PC-3 (cell line): ENCODE data around the gene TLR8. TPM values are rescaled to one million over a fixed set of nuclear protein-coding genes. Genes with fewer than 3 reads are reported as not detected.
"Not testable (repeated sequence)": the region's sequence is repeated elsewhere in the genome, so short reads cannot be mapped to it uniquely, and the experiment has no call there.

Experiments used
- ATAC-seq: fragments of 200-7000 bp; cut with Tn5 transposase; 2 replicates; pipeline ENCODE4 v1.9.1; 2020; ENCODE audit warnings: mild to moderate bottlenecking, moderate library complexity
- BruUV-seq: library from RNA; stranded (reverse); fragments of 400-500 nt; replicated peaks from 2 replicates; lab custom pipeline; 2021; lab: Mats Ljungman, UMichigan
- CTCF ChIA-PET: fragments of 300-600 bp; sonication (Branson Sonifier 250); formaldehyde crosslinking; loops from one replicate; lab custom pipeline; 2022; ENCODE audit warnings: antibody characterized with exemption; lab: Charles Lee
- POLR2A ChIA-PET: fragments of 300-600 bp; sonication (Branson Sonifier 250); formaldehyde crosslinking; loops from one replicate; lab custom pipeline; 2022; ENCODE audit warnings: antibody characterized with exemption; ENCODE audit not compliant: unreplicated experiment; lab: Charles Lee
- DNase-seq: peaks from one replicate; pipeline ENCODE4 v3.0.0-alpha.2; 2015
- H2AFZ ChIP-seq: fragments of 300-600 bp; sonication (generic); 2 replicates; pipeline ENCODE4 v1.6.0; 2016; ENCODE audit warnings: antibody characterized with exemption, low read length
- H3F3A ChIP-seq: fragments of 300-600 bp; sonication (generic); one replicate; pipeline ENCODE4 v1.6.0; 2017; ENCODE audit warnings: antibody characterized with exemption, low read length, control low read depth, mild to moderate bottlenecking; ENCODE audit not compliant: unreplicated experiment
- H3K27ac ChIP-seq: fragments of 300-600 bp; sonication (generic); 2 replicates; pipeline ENCODE4 v1.5.1; 2016; ENCODE audit warnings: mild to moderate bottlenecking, low read length
- H3K27me3 ChIP-seq: fragments of 300-600 bp; sonication (generic); 2 replicates; pipeline ENCODE4 v1.6.1; 2016; ENCODE audit warnings: low read length, mixed read lengths
- H3K36me3 ChIP-seq: fragments of 300-600 bp; sonication (generic); 2 replicates; pipeline ENCODE4 v1.6.1; 2016; ENCODE audit warnings: low read depth, mixed run types, low read length, mixed read lengths
- H3K4me1 ChIP-seq: fragments of 300-600 bp; sonication (generic); 2 replicates; pipeline ENCODE4 v1.5.1; 2016; ENCODE audit warnings: low read length; ENCODE audit not compliant: insufficient read depth
- H3K4me2 ChIP-seq: fragments of 300-600 bp; sonication (generic); 2 replicates; pipeline ENCODE4 v1.6.0; 2016; ENCODE audit warnings: low read length
- H3K4me3 ChIP-seq: fragments of 300-600 bp; sonication (generic); 2 replicates; pipeline ENCODE4 v1.5.1; 2016; ENCODE audit warnings: mild to moderate bottlenecking, low read length, mixed read lengths
- H3K79me2 ChIP-seq: fragments of 300-600 bp; sonication (generic); 2 replicates; pipeline ENCODE4 v1.6.1; 2017; ENCODE audit warnings: low read length, mixed read lengths
- H3K9ac ChIP-seq: fragments of 300-600 bp; sonication (generic); 2 replicates; pipeline ENCODE4 v1.6.0; 2016; ENCODE audit warnings: mild to moderate bottlenecking, low read length
- H3K9me2 ChIP-seq: fragments of 300-600 bp; sonication (generic); replicated peaks from 2 replicates; pipeline ENCODE4 v1.6.1; 2016; ENCODE audit warnings: mixed run types, low read length, mixed read lengths
- H3K9me3 ChIP-seq: fragments of 300-600 bp; sonication (generic); 2 replicates; pipeline ENCODE4 v1.6.1; 2016; ENCODE audit warnings: low read length, mixed read lengths
- H4K20me1 ChIP-seq: fragments of 300-600 bp; sonication (generic); 2 replicates; pipeline ENCODE4 v1.6.1; 2016; ENCODE audit warnings: low read length, mixed read lengths
- EZH2 ChIP-seq: fragments of 300-600 bp; sonication (generic); IDR thresholded peaks from one replicate; pipeline ENCODE4 v1.6.1; 2017; ENCODE audit warnings: antibody characterized with exemption, mild to moderate bottlenecking, low read length; ENCODE audit not compliant: unreplicated experiment
- EZH2phosphoT487 ChIP-seq: fragments of 300-600 bp; sonication (generic); IDR thresholded peaks from 2 replicates; pipeline ENCODE4 v1.6.1; 2018; ENCODE audit warnings: mild to moderate bottlenecking, antibody characterized with exemption, low read length, borderline replicate concordance
- intact Hi-C: fragments of 100-400 bp; cut with micrococcal nuclease; formaldehyde crosslinking; loops from 2 replicates; pipeline ENCODE4 v1.9.0; 2023
- total RNA-seq: library from RNA; depleted of rRNA; stranded (reverse); fragments of >200 nt; gene quantifications from 2 replicates; pipeline ENCODE4 v1.2.3, GENCODE V29; 2014
- TF ChIP-seq, protein P1 (sequence below): fragments of 300-600 bp; sonication (generic); conservative IDR thresholded peaks from 2 replicates; pipeline ENCODE4 v1.5.1; 2017; ENCODE audit warnings: antibody characterized with exemption, low read depth, mild to moderate bottlenecking, low read length

TLR8 gene
- total RNA-seq, 1 experiment from 2014 or later: not detected

DNA sequence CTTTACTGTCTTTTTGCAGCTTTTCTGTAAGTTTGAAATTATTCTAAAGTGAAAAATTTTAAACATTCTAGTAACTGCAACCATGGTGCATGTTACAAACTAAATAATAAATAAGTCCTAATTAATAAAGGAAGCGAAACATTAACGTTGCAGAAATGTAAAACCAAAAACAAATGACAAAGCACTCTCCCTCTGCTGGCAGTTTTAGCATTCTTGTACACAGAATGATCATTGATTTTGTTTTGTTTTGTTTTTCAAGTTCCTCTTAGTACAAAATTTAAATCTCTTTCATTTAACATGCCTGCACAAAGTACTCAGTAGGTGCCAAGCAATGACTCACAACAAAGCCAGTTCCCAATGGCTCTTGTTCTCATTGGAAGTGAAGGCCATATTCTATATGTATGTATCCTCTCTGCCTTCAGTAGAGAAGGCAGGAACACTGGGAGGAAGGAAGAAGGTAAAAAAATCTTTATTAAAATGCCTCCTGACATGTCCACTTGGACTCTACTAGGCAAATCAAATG, 54.8 kb downstream of the TLR8 start:
- no peaks in the 10 kb centered on the region for H3K27me3 ChIP-seq
- POLR2A ChIA-PET: no interaction called here

DNA sequence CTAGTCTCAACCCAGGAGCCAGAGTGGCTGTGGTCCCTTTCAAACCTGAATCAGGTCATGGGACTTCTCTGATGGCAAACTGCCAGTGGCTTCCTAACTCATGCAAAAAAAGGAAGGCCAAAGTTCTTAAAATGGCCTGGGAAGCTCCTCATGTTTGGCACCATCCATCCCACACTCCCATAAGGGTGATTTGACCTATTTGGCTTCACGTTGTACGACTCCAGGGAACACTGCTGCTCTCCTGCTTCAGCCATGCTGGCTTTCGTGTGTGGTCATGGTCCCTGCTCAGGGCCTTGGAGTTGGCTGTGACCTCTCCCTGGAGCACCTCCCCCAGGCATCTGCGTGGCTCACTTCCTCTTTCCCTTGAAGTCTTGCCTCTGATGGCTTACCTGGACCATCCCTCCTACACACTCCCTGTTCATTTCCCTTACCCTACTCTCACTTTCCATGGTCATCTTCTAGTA, 55.7 kb downstream of the TLR8 start:
- intact Hi-C loops: no loop called here
- ATAC-seq (no peak), DNase-seq (no peak)
- BruUV-seq: no TSS peak
- Histone ChIP-seq H3K4me2 (no peak overlapping the region), H3K27me3 (no peaks in the 10 kb centered on the region), H3K9me2 (no peaks in the 10 kb centered on the region), H3K4me3 (no peak overlapping the region), H3K4me1 (peaks cover 3% of the 10 kb centered on the region; the same call in 1 of the 2 replicates), H3K36me3 (no peaks in the 10 kb centered on the region), H3F3A (no peaks in the 10 kb centered on the region), H3K79me2 (no peaks in the 10 kb centered on the region), H4K20me1 (no peaks in the 10 kb centered on the region), H2AFZ (no peak overlapping the region), H3K9ac (no peak overlapping the region), H3K27ac (no peak overlapping the region), H3K9me3 (no peaks in the 10 kb centered on the region)
- ChIA-PET POLR2A (no interaction called here), CTCF (no interaction called here)
- TF ChIP-seq EZH2phosphoT487: no peak

More for the DNA sequence above, 54.8 kb downstream of the TLR8 start:
- Histone ChIP-seq H3K4me3 (no peak overlapping the region), H3K9me2 (no peaks in the 10 kb centered on the region), H3K27ac (no peak overlapping the region), H3F3A (no peaks in the 10 kb centered on the region), H3K9ac (no peak overlapping the region), H3K4me2 (no peak overlapping the region), H4K20me1 (no peaks in the 10 kb centered on the region), H3K4me1 (peaks cover 11% of the 10 kb centered on the region), H3K79me2 (no peaks in the 10 kb centered on the region), H2AFZ (no peak overlapping the region), H3K9me3 (no peaks in the 10 kb centered on the region), H3K36me3 (no peaks in the 10 kb centered on the region)
- no peak for TF ChIP-seq EZH2
- TF ChIP-seq EZH2phosphoT487: no peak
- TF ChIP-seq, protein P1, sequence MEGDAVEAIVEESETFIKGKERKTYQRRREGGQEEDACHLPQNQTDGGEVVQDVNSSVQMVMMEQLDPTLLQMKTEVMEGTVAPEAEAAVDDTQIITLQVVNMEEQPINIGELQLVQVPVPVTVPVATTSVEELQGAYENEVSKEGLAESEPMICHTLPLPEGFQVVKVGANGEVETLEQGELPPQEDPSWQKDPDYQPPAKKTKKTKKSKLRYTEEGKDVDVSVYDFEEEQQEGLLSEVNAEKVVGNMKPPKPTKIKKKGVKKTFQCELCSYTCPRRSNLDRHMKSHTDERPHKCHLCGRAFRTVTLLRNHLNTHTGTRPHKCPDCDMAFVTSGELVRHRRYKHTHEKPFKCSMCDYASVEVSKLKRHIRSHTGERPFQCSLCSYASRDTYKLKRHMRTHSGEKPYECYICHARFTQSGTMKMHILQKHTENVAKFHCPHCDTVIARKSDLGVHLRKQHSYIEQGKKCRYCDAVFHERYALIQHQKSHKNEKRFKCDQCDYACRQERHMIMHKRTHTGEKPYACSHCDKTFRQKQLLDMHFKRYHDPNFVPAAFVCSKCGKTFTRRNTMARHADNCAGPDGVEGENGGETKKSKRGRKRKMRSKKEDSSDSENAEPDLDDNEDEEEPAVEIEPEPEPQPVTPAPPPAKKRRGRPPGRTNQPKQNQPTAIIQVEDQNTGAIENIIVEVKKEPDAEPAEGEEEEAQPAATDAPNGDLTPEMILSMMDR: no peak
- intact Hi-C loops: no loop called here
- BruUV-seq: no TSS peak
- DNase-seq (no peak), ATAC-seq (no peak)
- CTCF ChIA-PET: no interaction called here

DNA sequence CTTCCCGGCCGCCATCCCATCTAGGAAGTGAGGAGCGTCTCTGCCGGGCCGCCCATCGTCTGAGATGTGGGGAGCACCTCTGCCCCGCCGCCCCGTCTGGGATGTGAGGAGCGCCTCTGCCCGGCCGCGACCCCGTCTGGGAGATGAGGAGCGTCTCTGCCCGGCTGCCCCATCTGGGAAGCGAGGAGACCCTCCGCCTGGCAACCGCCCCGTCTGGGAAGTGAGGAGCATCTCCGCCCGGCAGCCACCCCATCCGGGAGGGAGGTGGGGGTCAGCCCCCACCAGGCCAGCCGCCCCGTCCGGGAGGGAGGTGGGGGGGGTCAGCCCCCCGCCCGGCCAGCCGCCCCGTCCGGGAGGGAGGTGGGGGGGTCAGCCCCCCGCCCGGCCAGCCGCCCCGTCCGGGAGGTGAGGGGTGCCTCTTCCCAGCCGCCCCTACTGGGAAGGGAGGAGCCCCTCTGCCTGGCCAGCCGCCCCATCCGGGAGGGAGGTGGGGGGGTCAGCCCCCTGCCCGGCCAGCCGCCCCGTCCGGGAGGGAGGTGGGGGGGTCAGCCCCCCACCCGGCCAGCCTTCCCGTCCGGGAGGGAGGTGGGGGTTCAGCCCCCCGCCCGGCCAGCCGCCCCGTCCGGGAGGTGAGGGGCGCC, 56.9 kb downstream of the TLR8 start:
- H3K4me3 ChIP-seq, H3K9me2 ChIP-seq, ATAC-seq, CTCF ChIA-PET, H3F3A ChIP-seq, BruUV-seq, H3K27ac ChIP-seq, H3K9me3 ChIP-seq, DNase-seq, H4K20me1 ChIP-seq, H3K9ac ChIP-seq, H3K27me3 ChIP-seq, POLR2A ChIA-PET, intact Hi-C loops, H3K4me1 ChIP-seq, H3K79me2 ChIP-seq, H3K4me2 ChIP-seq, H3K36me3 ChIP-seq, H2AFZ ChIP-seq: not testable (repeated sequence)
